Esophagus squamous epithelium (tissue), 4 donors: ENCODE data around the gene NUP160.

Source experiments
- CTCF ChIP-seq, 6 experiments: fragments of 450-650 bp in 4 of 6; fragments of 200-600 bp in 2 of 6; sonication (generic) in 2 of 6; IDR thresholded peaks; one replicate each; pipeline ENCODE4 v1.5.1; 2016 to 2019; ENCODE audit warnings: antibody characterized with exemption in 6 of 6, mild to moderate bottlenecking in 4 of 6, moderate library complexity in 4 of 6
- POLR2A ChIP-seq, 4 donors: fragments of 450-650 bp; IDR thresholded peaks; one replicate each; pipeline ENCODE4 v1.6.1; 2017; ENCODE audit warnings: antibody characterized with exemption in 4 of 4, mild to moderate bottlenecking in 4 of 4, moderate library complexity in 3 of 4

DNA sequence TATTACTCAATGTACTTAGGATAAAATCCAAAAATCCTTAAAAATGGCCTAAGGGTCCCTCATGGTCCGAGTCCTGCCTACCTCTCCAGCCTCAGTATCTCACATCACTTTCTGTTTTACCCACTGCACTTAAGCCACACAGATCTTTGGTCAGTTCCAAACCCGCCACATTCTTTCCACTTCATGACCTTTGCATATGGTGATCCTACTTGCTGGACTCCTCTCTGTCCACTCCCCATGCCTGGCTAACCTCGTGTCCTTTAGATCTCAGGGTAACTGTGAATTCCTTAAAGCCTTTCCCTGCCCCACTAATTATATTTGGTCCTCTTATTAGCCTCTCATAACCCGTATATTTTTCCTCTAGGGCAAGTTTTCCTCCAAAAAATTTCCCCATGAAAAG, 1.2 kb downstream of the NUP160 start:
- no peak for TF ChIP-seq CTCF (IDR thresholded peaks at IDR 0.05)
- TF ChIP-seq POLR2A (IDR thresholded peaks at IDR 0.05) = no peak
